B cell (primary cell): ENCODE results near the gene GMCL2. TPM values are rescaled to one million over a fixed set of nuclear protein-coding genes. Genes with fewer than 3 reads are reported as not detected.

ENCODE experiments used
- ATAC-seq: fragments of 200-7000 bp; cut with Tn5 transposase; one replicate; pipeline ENCODE4 v1.10.0; 2021; ENCODE audit warnings: low read depth, mild to moderate bottlenecking, moderate number of reproducible peaks, moderate library complexity
- CTCF ChIA-PET: fragments of 350-600 bp; sonication (Branson Sonifier 250); formaldehyde crosslinking; loops from one replicate; lab custom pipeline; 2021; ENCODE audit warnings: antibody characterized with exemption, inconsistent platforms; lab: Charles Lee
- POLR2A ChIA-PET: fragments of 350-600 bp; sonication (Branson Sonifier 250); formaldehyde crosslinking; loops from one replicate; lab custom pipeline; 2021; ENCODE audit warnings: antibody characterized with exemption; lab: Charles Lee
- DNase-seq: peaks from one replicate; pipeline ENCODE4 v3.0.0; 2013
- H2AFZ ChIP-seq: 2 replicates; pipeline ENCODE4 v1.6.1; 2012; ENCODE audit warnings: mild to moderate bottlenecking, low read depth, low read length; ENCODE audit not compliant: insufficient read depth, poor library complexity, severe bottlenecking
- H3K27ac ChIP-seq, 2 donors: 1 replicate in 1 of 2; 2 replicates in 1 of 2; pipeline ENCODE4 v1.5.1; 2012 to 2013; ENCODE audit warnings: low read length in 2 of 2, mild to moderate bottlenecking in 2 of 2, moderate library complexity in 1 of 2
- H3K27me3 ChIP-seq, 4 experiments: fragments of 200-600 bp in 1 of 4; sonication (generic) in 1 of 4; replicated peaks in 1 of 4; 1 replicate in 2 of 4; 2 replicates in 2 of 4; pipeline versions ENCODE4 v1.6.1 to v1.7.0; 2013 to 2016; ENCODE audit warnings: low read length in 3 of 4, mild to moderate bottlenecking in 2 of 4, mixed read lengths in 1 of 4, moderate library complexity in 1 of 4; ENCODE audit not compliant: insufficient read depth in 4 of 4, control insufficient read depth in 3 of 4; ENCODE audit errors: control extremely low read depth in 1 of 4
- H3K36me3 ChIP-seq, 2 experiments: replicated peaks in 1 of 2; 1 replicate in 1 of 2; 2 replicates in 1 of 2; pipeline versions ENCODE4 v1.6.1 to v1.7.1; 2013; ENCODE audit warnings: low read length in 1 of 2; ENCODE audit not compliant: insufficient read depth in 2 of 2, control insufficient read depth in 1 of 2; ENCODE audit errors: control extremely low read depth in 1 of 2, extremely low read depth in 1 of 2
- H3K4me1 ChIP-seq, 2 donors: fragments of 200-600 bp in 1 of 2; sonication (generic) in 1 of 2; 1 replicate in 1 of 2; 2 replicates in 1 of 2; pipeline versions ENCODE4 v1.5.1 to v1.6.1; 2013 to 2017; ENCODE audit warnings: low read length in 2 of 2; ENCODE audit not compliant: control insufficient read depth in 2 of 2, insufficient read depth in 2 of 2
- H3K4me2 ChIP-seq: replicated peaks from 2 replicates; pipeline ENCODE3; 2012; ENCODE audit warnings: mild to moderate bottlenecking, low read depth, low read length; ENCODE audit not compliant: poor library complexity, severe bottlenecking
- H3K4me3 ChIP-seq, 5 experiments: fragments of 200-600 bp in 1 of 5; sonication (generic) in 1 of 5; 1 replicate in 3 of 5; 2 replicates in 2 of 5; pipeline versions ENCODE4 v1.5.1 to v1.7.0; 2011 to 2016; ENCODE audit warnings: low read length in 4 of 5, mild to moderate bottlenecking in 4 of 5, low read depth in 2 of 5, control low read depth in 1 of 5, moderate library complexity in 1 of 5; ENCODE audit not compliant: insufficient read depth in 1 of 5; ENCODE audit errors: control extremely low read depth in 1 of 5, extremely low read depth in 1 of 5
- H3K79me2 ChIP-seq: fragments of 200-600 bp; sonication (generic); one replicate; pipeline ENCODE4 v1.6.0; 2016; ENCODE audit warnings: low read length; ENCODE audit not compliant: control insufficient read depth, insufficient read depth
- H3K9ac ChIP-seq: fragments of 200-600 bp; sonication (generic); 2 replicates; pipeline ENCODE4 v1.6.1; 2017; ENCODE audit warnings: mild to moderate bottlenecking, low read length, moderate library complexity
- H3K9me3 ChIP-seq, 3 donors: one replicate each; pipeline versions ENCODE4 v1.6.1 to v1.7.1; 2013; ENCODE audit warnings: low read length in 2 of 3; ENCODE audit not compliant: control insufficient read depth in 2 of 3, insufficient read depth in 1 of 3; ENCODE audit errors: control extremely low read depth in 1 of 3
- H4K20me1 ChIP-seq: 2 replicates; pipeline ENCODE4 v1.6.0; 2012; ENCODE audit warnings: mild to moderate bottlenecking, low read length; ENCODE audit not compliant: insufficient read depth, control insufficient read depth, poor library complexity, severe bottlenecking
- H3K27ac Mint-ChIP-seq: one replicate; pipeline ENCODE4 v1.8.0; 2021; ENCODE audit warnings: mixed read lengths
- H3K27me3 Mint-ChIP-seq: one replicate; pipeline ENCODE4 v1.8.0; 2021; ENCODE audit warnings: mixed read lengths
- H3K4me1 Mint-ChIP-seq: one replicate; pipeline ENCODE4 v1.8.0; 2021; ENCODE audit warnings: mixed read lengths
- H3K4me3 Mint-ChIP-seq: one replicate; pipeline ENCODE4 v1.8.0; 2021; ENCODE audit warnings: mixed read lengths
- H3K9me3 Mint-ChIP-seq: one replicate; pipeline ENCODE4 v1.8.0; 2022; ENCODE audit warnings: mixed read lengths; ENCODE audit not compliant: insufficient read depth
- CTCF ChIP-seq: fragments of 200-600 bp; IDR thresholded peaks from one replicate; pipeline ENCODE4 v1.8.0; 2022; ENCODE audit warnings: antibody characterized with exemption, mild to moderate bottlenecking
- EZH2 ChIP-seq: IDR thresholded peaks from 2 replicates; pipeline ENCODE4 v1.6.1; 2012; ENCODE audit warnings: borderline replicate concordance, low read depth, mild to moderate bottlenecking, moderate library complexity, low read length; ENCODE audit not compliant: insufficient read depth, poor library complexity, severe bottlenecking
- WGBS: methylation state at CpG from one replicate; pipeline ENCODE4 v1.1.5; 2013; ENCODE audit warnings: missing lambda C conversion rate; ENCODE audit not compliant: insufficient coverage; 5-methylcytosine and 5-hydroxymethylcytosine counted together
- intact Hi-C: fragments of 100-400 bp; cut with micrococcal nuclease; formaldehyde crosslinking; loops from one replicate; pipeline ENCODE4 v1.10.0; 2022
- polyA plus RNA-seq: library from polyadenylated mRNA; depleted of rRNA; stranded (reverse); fragments of >200 nt; gene quantifications from 2 replicates; pipeline ENCODE4 v1.2.3, GENCODE V29; 2012
- total RNA-seq, 2 donors: library from RNA; stranded (reverse); fragments of 120-200 nt in 1 of 2; gene quantifications; 1 replicate in 1 of 2; 2 replicates in 1 of 2; pipeline versions ENCODE4 v1.2.3 to v1.2.4, GENCODE V29; 2013 to 2022

GMCL2 gene
- total and polyA plus RNA-seq, 2 donors (not counting 1 experiment from before 2014, with no cell fraction given): not detected

DNA sequence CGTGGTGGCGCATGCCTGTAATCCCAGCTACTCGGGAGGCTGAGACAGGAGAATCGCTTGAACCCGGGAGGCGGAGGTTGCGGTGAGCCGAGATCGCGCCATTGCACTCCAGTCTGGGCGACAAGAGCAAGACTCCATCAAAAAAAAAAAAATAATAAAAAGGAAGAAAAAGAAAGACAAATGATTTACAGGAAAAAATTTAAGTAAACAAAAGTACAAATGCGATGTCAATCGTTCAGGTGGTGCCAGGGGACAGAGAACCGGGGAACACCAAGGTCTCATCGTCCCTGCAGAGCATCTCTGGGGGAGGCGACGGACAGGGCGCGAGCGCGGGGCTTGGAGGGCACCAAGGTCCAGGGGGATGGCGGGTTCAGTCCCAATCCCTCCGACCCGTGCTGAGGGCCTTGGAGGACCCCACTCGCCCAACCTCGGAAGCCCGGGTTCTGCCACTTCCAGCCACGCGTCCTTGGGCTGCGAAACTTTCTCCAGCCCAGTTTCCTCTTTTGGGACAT, 16.6 kb upstream of the GMCL2 start:
- peak overlapping the region in 1 of 2 donors; percentile 79 for H3K27ac ChIP-seq
- ChIA-PET POLR2A (interaction anchor here (0.6 to 2.1 kb wide), 7 partner anchors 10 to 1723 kb away, joined by 3 to 12 read pairs (median 4); partner anchors contain the start of genes HNRNPH1, NHP2 and PHYKPL), CTCF (interaction anchor here (0.7 to 1.2 kb wide), 3 partner anchors 11 to 367 kb away, joined by 3 to 7 read pairs (median 5); no protein-coding TSS in a partner anchor)
- H3K4me2 ChIP-seq: peak overlapping the region; percentile 97
- no peaks in the 10 kb centered on the region for H3K27me3 Mint-ChIP-seq
- peaks cover 24% of the 10 kb centered on the region for H3K79me2 ChIP-seq
- peaks cover 36% of the 10 kb centered on the region for H4K20me1 ChIP-seq
- peaks cover 0 to 26% of the 10 kb centered on the region in 2 experiments for H3K36me3 ChIP-seq
- H3K9ac ChIP-seq: peak overlapping the region; percentile 91
- no peaks in the 10 kb centered on the region for H3K9me3 Mint-ChIP-seq
- H3K27me3 ChIP-seq: no peaks in the 10 kb centered on the region
- ATAC-seq: no peak
- peak overlapping the region; percentile 97 for H2AFZ ChIP-seq
- 1% methylated on average over 19 of the region's 30 CpGs for WGBS
- peak overlapping the region; percentile 100 for H3K27ac Mint-ChIP-seq
- peak overlapping the region; percentile 99 for H3K4me3 Mint-ChIP-seq
- TF ChIP-seq EZH2: no peak
- no peak for TF ChIP-seq CTCF
- no peaks in the 10 kb centered on the region for H3K9me3 ChIP-seq
- H3K4me1 Mint-ChIP-seq: peaks cover 27% of the 10 kb centered on the region
- intact Hi-C loops: loop anchor here (1.0 to 5.0 kb wide), 3 partner anchors 29 to 1869 kb away; partner anchors contain the start of genes PHYKPL and RNF130
- DNase-seq: no peak
- H3K4me1 ChIP-seq: peaks cover 12 to 18% of the 10 kb centered on the region in 2 donors
- peak overlapping the region; percentile 60 to 94 (median 80) for H3K4me3 ChIP-seq

GRCh38 chr5:178202541-178202940, 15.4 kb upstream of the GMCL2 start:
- ChIA-PET CTCF (interaction anchor here (0.7 to 1.3 kb wide), 2 partner anchors 32 to 1420 kb away, joined by 3 read pairs; no protein-coding TSS in a partner anchor), POLR2A (no interaction called here)
- Histone ChIP-seq H3K79me2 (peaks cover 23% of the 10 kb centered on the region), H3K4me1 (peaks cover 12 to 18% of the 10 kb centered on the region in 2 donors), H3K27ac (no peak overlapping the region), H3K4me2 (no peak overlapping the region), H4K20me1 (peaks cover 25% of the 10 kb centered on the region), H3K9me3 (no peaks in the 10 kb centered on the region), H3K4me3 (no peak overlapping the region), H3K27me3 (no peaks in the 10 kb centered on the region), H2AFZ (no peak overlapping the region), H3K36me3 (peaks cover 0 to 16% of the 10 kb centered on the region in 2 experiments), H3K9ac (no peak overlapping the region)
- DNase-seq (peak; percentile 9), ATAC-seq (no peak)
- WGBS: 98% methylated on average over 7 of the region's 10 CpGs
- H3K4me3 Mint-ChIP-seq: peak overlapping the region; percentile 55
- no peak for TF ChIP-seq CTCF
- intact Hi-C loops: loop anchor here (5.0 kb wide), 1 partner anchor 1870 kb away; the partner anchor contains the start of gene RNF130
- peak overlapping the region; percentile 37 for H3K27ac Mint-ChIP-seq
- no peaks in the 10 kb centered on the region for H3K27me3 Mint-ChIP-seq
- no peaks in the 10 kb centered on the region for H3K9me3 Mint-ChIP-seq
- H3K4me1 Mint-ChIP-seq: peaks cover 23% of the 10 kb centered on the region
